Stomach smooth muscle (tissue), 2 donors: ENCODE measurements around the gene SOX10.
A peak's percentile ranks its signal among the peaks of the same experiment; 100 is the strongest.

Source experiments
- H3K27ac ChIP-seq: one replicate; pipeline ENCODE4 v1.7.0; 2013; ENCODE audit warnings: mild to moderate bottlenecking, low read length, inconsistent platforms
- H3K27me3 ChIP-seq, 2 donors: one replicate each; pipeline ENCODE4 v1.7.0; 2013; ENCODE audit warnings: low read length in 2 of 2; ENCODE audit not compliant: insufficient read depth in 2 of 2, control insufficient read depth in 1 of 2
- H3K36me3 ChIP-seq, 2 donors: one replicate each; pipeline ENCODE4 v1.7.0; 2013; ENCODE audit warnings: low read length in 2 of 2; ENCODE audit not compliant: control insufficient read depth in 2 of 2, insufficient read depth in 2 of 2
- H3K4me1 ChIP-seq: one replicate; pipeline ENCODE4 v1.7.0; 2013; ENCODE audit warnings: low read length; ENCODE audit not compliant: control insufficient read depth, insufficient read depth
- H3K4me3 ChIP-seq, 2 donors: one replicate each; pipeline ENCODE4 v1.7.0; 2013; ENCODE audit warnings: low read length in 2 of 2
- H3K9ac ChIP-seq, 2 donors: one replicate each; pipeline ENCODE4 v1.7.0; 2013; ENCODE audit warnings: low read length in 2 of 2, mild to moderate bottlenecking in 1 of 2
- H3K9me3 ChIP-seq, 2 donors: one replicate each; pipeline ENCODE4 v1.7.0; 2013; ENCODE audit warnings: low read length in 2 of 2; ENCODE audit not compliant: control insufficient read depth in 2 of 2
- donor health status: healthy.
- donor health status: Pancreatic carcinoma.

Gene SOX10

DNA sequence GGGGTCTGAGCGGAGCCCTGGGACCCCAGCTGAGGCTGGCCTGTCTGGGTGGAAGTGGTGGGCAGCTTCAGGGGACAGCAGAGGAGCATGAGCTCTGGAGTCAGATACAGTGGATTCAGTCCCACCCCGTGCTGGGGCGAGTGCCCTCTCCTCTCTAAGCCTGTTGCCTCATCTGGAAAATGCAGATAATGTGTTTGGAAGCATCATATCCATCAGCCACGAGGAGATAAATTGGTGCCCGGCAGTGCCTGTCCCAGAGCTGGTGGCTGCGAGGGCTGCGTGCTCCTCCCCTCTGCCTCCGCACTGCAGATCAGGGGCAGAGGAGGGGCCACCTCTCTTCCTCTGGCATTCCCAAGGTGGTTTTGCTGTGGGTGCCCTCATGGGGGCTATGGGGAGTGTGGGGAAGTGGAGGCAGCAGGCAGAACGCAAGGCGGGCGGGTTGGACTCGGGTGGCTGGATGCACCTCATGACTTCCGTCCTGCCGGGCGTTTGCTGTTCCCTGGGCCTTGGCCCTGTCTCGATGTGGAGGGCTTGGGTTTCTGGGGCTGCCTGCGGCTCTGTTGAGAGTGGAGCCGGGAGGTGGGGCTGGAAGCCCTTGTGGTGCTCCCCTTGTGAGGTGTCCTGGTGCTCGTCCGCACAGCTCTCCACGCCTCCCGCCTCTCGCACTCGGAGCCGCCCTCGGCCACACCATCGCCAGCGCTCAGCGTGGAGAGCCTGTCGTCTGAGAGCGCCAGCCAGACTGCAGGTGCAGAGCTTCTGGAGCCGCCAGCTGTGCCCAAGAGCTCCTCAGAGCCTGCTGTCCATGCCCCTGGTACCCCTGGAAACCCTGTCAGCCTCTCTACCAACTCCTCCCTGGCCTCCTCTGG is 57.4 kb downstream of the SOX10 start:
- Histone ChIP-seq H3K27ac (peak overlapping the region; percentile 37), H3K36me3 (peaks cover 58 to 69% of the 10 kb centered on the region in 2 donors)

DNA sequence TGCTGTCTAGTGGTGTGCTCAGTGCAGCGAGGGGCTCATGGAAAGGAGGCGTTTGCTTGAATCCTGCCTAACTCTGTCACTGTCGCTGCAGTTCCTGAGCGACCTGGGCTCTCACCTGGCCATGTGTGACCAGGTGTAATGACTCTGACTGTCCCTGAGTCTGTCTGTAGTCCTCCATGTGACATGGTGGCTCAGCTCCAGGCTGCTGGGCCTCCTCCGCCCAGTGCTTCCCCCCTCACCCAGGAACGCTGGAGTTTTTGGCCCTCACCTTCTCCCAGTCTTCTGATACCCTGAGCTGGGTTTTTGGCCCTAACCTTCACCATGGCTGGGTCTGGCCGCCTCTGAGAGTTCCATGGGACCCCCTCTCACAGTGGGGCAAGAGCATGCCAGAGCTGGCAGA is 58.0 kb downstream of the SOX10 start:
- no peak overlapping the region for H3K9ac ChIP-seq
- H3K4me3 ChIP-seq = no peak overlapping the region
- no peaks in the 10 kb centered on the region for H3K9me3 ChIP-seq
- H3K36me3 ChIP-seq = peaks cover 54 to 66% of the 10 kb centered on the region in 2 donors
- peaks cover 36% of the 10 kb centered on the region for H3K4me1 ChIP-seq
- no peaks in the 10 kb centered on the region for H3K27me3 ChIP-seq
- peak overlapping the region; percentile 37 for H3K27ac ChIP-seq

More for the DNA sequence above, 57.4 kb downstream of the SOX10 start:
- no peaks in the 10 kb centered on the region for H3K9me3 ChIP-seq
- no peaks in the 10 kb centered on the region for H3K27me3 ChIP-seq
- peaks cover 34% of the 10 kb centered on the region for H3K4me1 ChIP-seq
- H3K4me3 ChIP-seq = no peak overlapping the region
- H3K9ac ChIP-seq = no peak overlapping the region

GRCh38 chr22:37925767-37926166 is 58.6 kb downstream of the SOX10 start:
- peaks cover 57 to 65% of the 10 kb centered on the region in 2 donors for H3K36me3 ChIP-seq
- H3K27me3 ChIP-seq = no peaks in the 10 kb centered on the region
- H3K9me3 ChIP-seq = no peaks in the 10 kb centered on the region
- no peak overlapping the region for H3K9ac ChIP-seq
- H3K4me1 ChIP-seq = peaks cover 33% of the 10 kb centered on the region
- H3K4me3 ChIP-seq = no peak overlapping the region
- H3K27ac ChIP-seq = peak overlapping the region; percentile 64

GRCh38 chr22:37925330-37925729 is 59.0 kb downstream of the SOX10 start:
- Histone ChIP-seq H3K4me3 (no peak overlapping the region), H3K4me1 (peaks cover 30% of the 10 kb centered on the region), H3K27ac (peak overlapping the region; percentile 64), H3K9ac (no peak overlapping the region), H3K9me3 (no peaks in the 10 kb centered on the region), H3K36me3 (peaks cover 54 to 62% of the 10 kb centered on the region in 2 donors), H3K27me3 (no peaks in the 10 kb centered on the region)

GRCh38 chr22:37924386-37925065 is 59.8 kb downstream of the SOX10 start:
- H3K4me1 ChIP-seq = peaks cover 22% of the 10 kb centered on the region
- H3K27me3 ChIP-seq = no peaks in the 10 kb centered on the region
- H3K9ac ChIP-seq = no peak overlapping the region
- H3K9me3 ChIP-seq = no peaks in the 10 kb centered on the region
- H3K36me3 ChIP-seq = peaks cover 56 to 60% of the 10 kb centered on the region in 2 donors
- H3K4me3 ChIP-seq = no peak overlapping the region
- peak overlapping the region; percentile 64 for H3K27ac ChIP-seq

DNA sequence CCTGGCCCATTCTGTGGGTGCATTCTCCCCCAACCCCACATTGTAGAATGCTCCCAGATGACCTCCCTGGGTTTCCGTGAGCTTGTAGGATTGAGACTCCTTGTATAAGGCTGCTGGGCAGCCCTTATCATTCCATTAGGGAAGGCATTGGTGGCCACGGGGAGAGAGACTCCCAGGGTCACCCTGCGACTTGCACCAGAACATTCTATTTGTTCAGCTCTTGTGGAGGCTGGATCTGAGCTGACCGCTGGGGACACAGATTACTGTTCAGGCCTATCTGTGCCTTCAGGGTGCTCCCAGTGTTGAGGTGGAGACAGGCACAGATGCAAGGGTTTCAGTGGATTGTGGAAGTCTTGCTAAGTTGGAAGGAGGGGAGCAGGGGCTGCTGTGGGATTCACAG is 60.4 kb downstream of the SOX10 start:
- Histone ChIP-seq H3K36me3 (peaks cover 55 to 59% of the 10 kb centered on the region in 2 donors), H3K4me1 (peaks cover 20% of the 10 kb centered on the region), H3K9ac (no peak overlapping the region), H3K9me3 (no peaks in the 10 kb centered on the region), H3K27ac (peak overlapping the region; percentile 64), H3K4me3 (no peak overlapping the region), H3K27me3 (no peaks in the 10 kb centered on the region)
